ENCODE measurements around the gene APP.

- TF ChIP-seq CTCF (IDR thresholded peaks at IDR 0.05) (no peak), POLR2AphosphoS5 (IDR thresholded peaks at IDR 0.05) (no peak), EP300 (IDR thresholded peaks at IDR 0.05) (no peak), POLR2A (IDR thresholded peaks at IDR 0.05) (no peak)
Observed at GRCh38 chr21:25961042-25961441, 209.5 kb downstream of the APP start.
